ENCODE measurements around the gene DAGLA.
"Not testable (repeated sequence)": the region's sequence is repeated elsewhere in the genome, so short reads cannot be mapped to it uniquely, and the experiment has no call there.

Gene DAGLA

DNA sequence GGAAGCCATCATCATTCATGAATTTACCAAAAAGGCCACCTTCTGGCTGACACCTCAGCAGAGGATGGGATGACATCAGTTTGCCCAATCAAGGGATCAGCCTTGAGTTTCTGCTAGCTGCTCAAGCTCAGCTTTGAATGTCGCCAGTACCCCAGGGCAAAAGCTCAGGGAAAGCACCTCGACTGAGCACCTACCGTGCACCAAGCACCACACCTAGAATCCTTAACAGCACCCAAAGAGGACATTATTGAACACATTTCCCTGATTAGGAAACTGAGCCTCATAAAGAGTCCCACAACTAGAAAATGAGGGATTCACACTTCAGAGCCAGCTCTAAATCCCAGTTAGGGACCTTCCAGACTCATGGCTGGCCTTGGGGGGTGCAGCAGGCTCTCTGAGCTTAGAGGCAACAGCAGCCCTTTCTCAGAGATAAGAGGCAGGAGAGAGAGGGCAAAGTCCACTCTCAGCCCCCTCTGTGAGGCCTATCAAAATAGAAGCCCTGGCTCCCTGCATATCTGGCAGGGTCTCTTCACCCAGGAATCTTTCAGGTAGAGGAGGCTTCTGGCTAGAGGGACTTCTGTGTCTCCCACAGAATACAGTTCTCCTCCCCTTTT lies 13.4 kb upstream of the DAGLA start:
- no peak for DNase-seq

DNA sequence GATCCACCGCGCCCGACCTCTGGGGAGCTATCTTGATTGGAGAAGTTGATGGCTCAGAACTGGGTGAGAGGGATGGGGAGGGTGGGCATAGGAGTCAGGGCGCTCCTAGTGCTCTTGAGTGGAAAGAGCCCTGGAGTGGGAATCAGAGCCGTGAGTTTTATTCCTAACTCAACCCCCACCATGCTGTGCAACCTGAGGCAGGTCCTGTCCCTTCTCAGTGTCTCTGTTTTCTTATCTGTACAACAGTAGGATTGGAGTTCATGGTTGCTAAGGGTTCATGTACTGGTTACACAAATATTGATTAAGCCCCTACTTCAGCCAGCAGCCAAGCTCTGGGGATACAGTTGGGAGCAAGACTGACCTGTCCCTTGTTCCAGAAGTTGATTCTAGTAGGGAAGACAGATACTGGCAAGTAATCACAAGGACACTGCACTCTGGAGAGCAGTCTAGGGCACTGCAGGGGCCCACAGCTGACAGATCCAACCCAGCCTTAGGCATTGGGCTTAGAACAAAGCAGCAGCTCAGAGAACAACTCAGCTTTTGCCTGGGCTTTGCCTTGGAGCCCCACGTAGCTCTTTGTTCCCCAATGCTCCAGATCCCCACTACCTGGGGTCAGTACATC lies 12.4 kb upstream of the DAGLA start:
- no peak for DNase-seq

- no peak for DNase-seq
Observed at GRCh38 chr11:61669417-61669816, 10.8 kb upstream of the DAGLA start.

DNA sequence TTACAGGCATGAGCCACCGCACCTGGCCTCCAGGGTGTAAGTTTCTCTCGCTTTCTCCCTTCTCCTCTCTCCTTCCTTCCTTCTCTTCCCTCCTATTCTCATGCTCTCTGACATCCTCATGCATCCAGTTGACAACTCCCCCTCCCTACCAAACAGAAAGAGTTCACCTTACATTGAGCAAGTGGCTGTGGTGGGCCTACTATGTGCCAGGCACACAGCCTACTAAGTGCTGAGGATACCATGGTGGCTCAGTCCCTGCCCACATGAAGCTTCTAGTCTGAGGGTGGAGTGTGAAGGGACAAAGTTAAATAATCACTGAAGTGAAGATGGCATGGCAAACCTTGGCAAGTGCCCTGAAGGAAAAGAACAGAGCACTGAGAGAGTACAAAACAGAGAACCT lies 9.6 kb upstream of the DAGLA start:
- DNase-seq, result no peak

DNA sequence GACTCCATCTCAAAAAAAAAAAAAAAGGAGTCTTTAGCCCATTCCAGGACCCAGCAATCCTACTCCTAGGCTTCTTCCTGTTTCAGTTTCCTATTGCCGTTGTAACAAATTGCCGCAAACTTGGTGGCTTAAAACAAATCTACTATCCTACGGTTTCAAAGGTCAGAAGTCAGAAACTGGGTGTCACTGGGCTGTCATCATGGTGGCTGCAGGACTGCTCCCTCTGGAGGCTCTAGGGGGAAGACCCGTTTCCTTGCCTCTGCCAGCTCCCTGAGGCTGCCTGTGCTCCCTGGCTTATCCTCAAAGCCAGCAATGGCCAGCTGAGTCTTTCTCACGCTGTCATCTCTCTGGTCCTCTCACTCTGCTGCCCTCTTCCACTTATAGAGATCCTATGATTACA lies 8.7 kb upstream of the DAGLA start:
- no peak for DNase-seq

GRCh38 chr11:61673946-61674467 lies 6.2 kb upstream of the DAGLA start:
- not testable (repeated sequence) for DNase-seq

DNA sequence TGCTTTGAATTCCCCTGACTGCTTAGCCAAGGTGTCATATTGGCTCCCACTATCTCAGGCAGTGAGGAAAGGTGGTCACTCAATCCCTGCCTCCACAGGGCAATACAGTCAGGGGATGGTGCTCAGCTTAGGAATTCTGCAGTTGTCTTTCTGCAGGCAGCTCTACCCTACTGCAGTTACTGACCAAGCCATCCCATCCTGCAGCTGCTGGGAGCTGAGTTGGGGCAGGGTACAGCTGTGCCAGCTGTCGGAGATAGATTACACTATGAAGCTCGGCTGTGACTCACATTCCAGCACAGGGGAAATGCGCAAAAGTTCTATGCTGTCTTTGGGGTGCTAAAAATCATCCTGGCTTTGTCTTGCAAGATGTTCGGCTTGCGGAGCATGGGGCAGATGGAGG lies 4.4 kb upstream of the DAGLA start:
- DNase-seq, result no peak

GRCh38 chr11:61679296-61679695 lies 895 bp upstream of the DAGLA start:
- no peak for DNase-seq

GRCh38 chr11:61680622-61681221 lies 531 bp downstream of the DAGLA start:
- DNase-seq, result no peak

GRCh38 chr11:61682093-61682732 lies 2.0 kb downstream of the DAGLA start:
- no peak for DNase-seq

- DNase-seq, result no peak
Observed at GRCh38 chr11:61682906-61683675, 2.9 kb downstream of the DAGLA start.

DNA sequence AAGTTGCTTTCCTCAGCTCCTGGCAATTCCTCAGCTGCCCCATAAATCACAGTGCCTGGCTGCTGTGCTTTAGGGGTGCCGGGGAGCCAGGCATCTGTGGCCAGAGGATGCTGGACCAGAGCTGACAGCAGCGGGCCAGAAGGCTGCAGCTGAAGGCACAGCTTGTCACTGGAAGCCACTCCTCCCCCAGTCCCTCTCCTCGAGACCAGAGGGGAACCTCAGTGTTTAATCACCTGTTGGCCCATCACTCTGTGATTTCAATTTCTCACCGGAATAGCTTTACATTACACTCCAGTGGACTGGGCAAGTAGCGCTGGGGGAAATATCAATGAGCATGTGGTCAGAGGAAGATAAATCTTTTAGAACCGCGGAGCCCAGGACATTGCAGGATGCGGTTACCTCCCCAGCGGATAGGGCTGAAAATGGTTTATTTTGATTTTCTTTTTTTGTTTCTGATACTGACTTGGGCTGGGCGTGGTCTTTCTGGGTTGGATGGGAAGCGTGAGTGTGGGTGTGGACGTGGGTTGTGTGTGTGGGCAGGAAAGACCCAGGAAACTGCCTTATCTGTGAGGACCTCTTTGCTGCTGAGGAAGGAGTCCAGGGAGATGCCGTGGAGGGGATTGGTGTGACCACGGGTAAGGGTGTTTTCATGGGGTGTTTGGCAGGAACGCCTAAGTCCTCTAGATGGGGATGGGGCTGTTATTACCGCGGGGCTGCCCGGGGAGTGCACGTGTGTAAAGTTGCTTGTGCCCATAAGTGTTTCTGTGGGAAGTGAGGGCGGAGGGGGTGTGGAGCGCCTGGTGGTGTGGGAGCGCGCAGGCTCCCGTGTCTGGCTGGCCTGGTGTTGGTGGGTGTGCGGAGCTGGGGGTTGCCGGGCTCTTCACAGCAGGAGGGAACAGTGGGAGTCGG lies 4.0 kb downstream of the DAGLA start:
- no peak for DNase-seq

DNA sequence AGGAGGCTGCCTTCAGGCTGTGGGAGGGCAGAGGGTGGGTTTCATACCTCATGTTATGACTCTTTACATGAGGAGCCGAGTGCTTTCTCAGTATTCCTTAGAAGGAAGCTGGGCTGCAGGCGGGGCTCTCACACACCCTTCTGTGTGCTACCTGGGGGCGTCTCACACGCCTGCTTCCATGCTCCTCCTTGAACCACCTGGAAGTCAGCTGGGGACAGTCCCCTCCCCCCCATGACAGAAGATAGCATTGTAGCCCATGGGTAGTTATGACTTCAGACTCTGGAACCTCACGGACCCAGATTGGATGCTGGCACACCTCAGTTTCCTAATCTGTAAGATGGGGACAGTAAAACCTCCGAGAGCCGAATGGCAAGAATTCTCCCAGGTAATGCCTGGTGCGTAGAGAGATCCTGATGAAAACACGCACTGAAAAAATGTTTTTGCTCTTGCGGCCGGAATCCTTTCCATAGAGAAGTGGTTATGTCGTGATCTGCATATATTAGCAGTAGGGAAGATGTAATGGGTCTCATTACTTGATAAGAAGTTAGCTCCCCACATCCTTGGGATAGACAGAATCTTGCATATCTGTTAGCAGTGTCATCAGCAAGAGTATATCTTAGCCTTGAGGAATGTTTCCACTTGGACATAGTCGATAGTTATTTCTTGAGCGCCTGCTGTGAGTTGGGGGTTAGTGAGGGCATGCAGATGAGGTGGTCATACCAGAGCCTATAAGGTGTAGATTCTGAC lies 4.9 kb downstream of the DAGLA start:
- no peak for DNase-seq

- DNase-seq, result no peak
Observed at GRCh38 chr11:61685617-61685967, 5.4 kb downstream of the DAGLA start.

GRCh38 chr11:61686066-61686465 lies 5.9 kb downstream of the DAGLA start:
- no peak for DNase-seq

DNA sequence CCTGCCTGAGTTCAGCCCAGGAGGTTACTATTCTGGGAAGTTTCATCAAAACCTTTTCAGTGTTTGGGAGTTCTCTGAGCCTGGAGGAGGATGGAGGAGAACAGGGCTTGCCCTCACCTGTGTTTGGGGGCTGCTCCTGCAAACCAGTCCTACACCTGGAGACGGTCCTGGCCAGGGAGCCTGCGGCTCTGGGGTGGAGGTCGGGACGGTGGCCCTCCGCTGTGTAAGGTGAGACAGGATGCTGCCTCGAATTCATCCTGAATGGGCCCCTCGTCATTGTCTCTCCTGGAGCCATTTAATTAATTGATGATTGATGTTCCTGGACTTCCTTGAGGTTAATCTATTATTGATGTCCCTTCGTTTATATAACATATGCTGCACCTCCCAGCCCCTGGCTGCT lies 6.3 kb downstream of the DAGLA start:
- DNase-seq, result no peak

- no peak for DNase-seq
Observed at GRCh38 chr11:61687420-61687819, 7.2 kb downstream of the DAGLA start.

DNA sequence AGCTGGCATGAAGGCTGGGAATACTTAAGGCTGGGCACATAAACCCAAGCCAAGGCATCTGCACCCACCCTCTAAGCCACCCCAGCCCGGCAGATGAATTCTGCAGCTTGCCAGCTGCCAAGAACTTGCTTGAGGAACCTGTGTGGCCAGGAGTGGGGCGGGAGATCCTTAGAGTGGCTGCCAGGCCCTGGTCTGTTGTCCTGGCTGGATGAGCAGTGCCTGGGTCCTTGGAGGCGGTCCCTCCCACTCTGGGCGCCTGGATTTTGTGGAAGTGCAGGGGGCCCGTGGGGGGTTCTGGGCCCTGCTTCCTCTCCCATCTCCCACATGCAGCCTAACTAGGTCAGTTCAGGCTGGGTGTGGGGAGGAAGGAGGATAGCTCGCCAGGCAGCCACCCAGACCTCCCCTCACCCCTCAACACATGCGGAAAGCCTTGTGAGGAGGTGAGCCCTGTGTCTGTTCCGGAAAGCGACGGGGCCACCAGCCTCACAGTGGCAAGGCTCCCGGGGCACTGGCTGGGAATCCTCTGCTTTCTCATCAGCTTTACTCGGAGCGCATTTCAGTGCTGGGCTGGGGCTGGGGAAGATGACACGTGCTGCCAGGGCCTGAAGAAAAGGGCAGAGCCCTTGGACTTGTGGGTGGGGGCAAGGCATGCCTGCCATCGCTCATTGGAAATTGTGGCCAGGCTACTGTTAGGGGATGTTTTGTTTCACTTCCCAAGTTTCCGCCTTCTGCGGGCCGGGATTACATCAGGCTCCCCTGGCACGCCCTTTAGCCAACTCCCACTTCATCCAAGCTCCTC lies 8.4 kb downstream of the DAGLA start:
- no peak for DNase-seq

DNA sequence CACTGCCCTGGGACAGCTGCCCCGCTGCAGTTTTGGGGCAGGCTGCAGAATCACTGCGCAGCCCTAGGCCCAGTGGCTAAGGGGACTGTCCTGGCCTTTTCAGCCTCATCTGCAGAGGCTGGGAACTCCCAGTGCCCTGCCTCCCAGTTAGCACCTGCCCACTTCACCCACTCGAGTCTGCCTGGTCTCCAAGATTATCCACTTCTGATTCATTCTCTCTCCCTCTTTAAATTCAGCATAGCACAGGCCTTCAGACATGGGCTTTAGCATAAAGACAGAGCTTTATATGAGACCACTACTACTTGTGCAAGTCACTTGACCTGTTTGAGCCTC lies 8.9 kb downstream of the DAGLA start:
- DNase-seq, result no peak

- no peak for DNase-seq
Observed at GRCh38 chr11:61690706-61691379, 10.7 kb downstream of the DAGLA start.

All from NK-92 treated with Interleukin-12 subunit alpha and Interleukin-12 subunit beta, amount 100 ng/mL, for 24 hours (cell line).